ENCODE data around the gene PTGDS. TPM values are rescaled to one million over a fixed set of nuclear protein-coding genes. Genes with fewer than 3 reads are reported as not detected.
A peak's percentile ranks its signal among the peaks of the same experiment; 100 is the strongest.

PTGDS gene
- total RNA-seq, 1 donor from 2014 or later, result not detected

GRCh38 chr9:137023583-137023991, 46.3 kb downstream of the PTGDS start:
- DNase-seq (no peak), ATAC-seq (ENCODE audit: low read depth) (no peak)
- Mint-ChIP-seq H3K27ac (no peak overlapping the region), H3K4me1 (peaks cover 18% of the 10 kb centered on the region), H3K36me3 (ENCODE audit: low read depth) (peaks cover 2% of the 10 kb centered on the region), H3K27me3 (no peaks in the 10 kb centered on the region), H3K4me3 (no peak overlapping the region), H3K9me3 (no peaks in the 10 kb centered on the region)
- POLR2A ChIA-PET, result no interaction called here
- intact Hi-C loops (cut with micrococcal nuclease), result no loop called here
- CTCF ChIA-PET, result no interaction called here
- TF ChIP-seq, protein P1, sequence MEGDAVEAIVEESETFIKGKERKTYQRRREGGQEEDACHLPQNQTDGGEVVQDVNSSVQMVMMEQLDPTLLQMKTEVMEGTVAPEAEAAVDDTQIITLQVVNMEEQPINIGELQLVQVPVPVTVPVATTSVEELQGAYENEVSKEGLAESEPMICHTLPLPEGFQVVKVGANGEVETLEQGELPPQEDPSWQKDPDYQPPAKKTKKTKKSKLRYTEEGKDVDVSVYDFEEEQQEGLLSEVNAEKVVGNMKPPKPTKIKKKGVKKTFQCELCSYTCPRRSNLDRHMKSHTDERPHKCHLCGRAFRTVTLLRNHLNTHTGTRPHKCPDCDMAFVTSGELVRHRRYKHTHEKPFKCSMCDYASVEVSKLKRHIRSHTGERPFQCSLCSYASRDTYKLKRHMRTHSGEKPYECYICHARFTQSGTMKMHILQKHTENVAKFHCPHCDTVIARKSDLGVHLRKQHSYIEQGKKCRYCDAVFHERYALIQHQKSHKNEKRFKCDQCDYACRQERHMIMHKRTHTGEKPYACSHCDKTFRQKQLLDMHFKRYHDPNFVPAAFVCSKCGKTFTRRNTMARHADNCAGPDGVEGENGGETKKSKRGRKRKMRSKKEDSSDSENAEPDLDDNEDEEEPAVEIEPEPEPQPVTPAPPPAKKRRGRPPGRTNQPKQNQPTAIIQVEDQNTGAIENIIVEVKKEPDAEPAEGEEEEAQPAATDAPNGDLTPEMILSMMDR (IDR thresholded peaks at IDR 0.05), result no peak

GRCh38 chr9:137025517-137025966, 48.2 kb downstream of the PTGDS start:
- ChIA-PET CTCF (interaction anchor here (1.1 to 2.1 kb wide), 3 partner anchors 10 to 42 kb away, joined by 3 to 11 read pairs (median 3); no protein-coding TSS in a partner anchor), POLR2A (interaction anchor here (0.5 kb wide), 1 partner anchor 59 kb away, joined by 4 read pairs; no protein-coding TSS in a partner anchor)
- Mint-ChIP-seq H3K27me3 (no peaks in the 10 kb centered on the region), H3K36me3 (ENCODE audit: low read depth) (no peaks in the 10 kb centered on the region), H3K4me3 (no peak overlapping the region), H3K27ac (peak overlapping the region; percentile 35), H3K4me1 (peaks cover 37% of the 10 kb centered on the region), H3K9me3 (no peaks in the 10 kb centered on the region)
- ATAC-seq (ENCODE audit: low read depth) (peak; percentile 22), DNase-seq (peak; percentile 37)
- TF ChIP-seq, protein P1 (IDR thresholded peaks at IDR 0.05), result no peak
- intact Hi-C loops (cut with micrococcal nuclease), result loop anchor here (5.0 kb wide), 1 partner anchor 42 kb away; no protein-coding TSS in a partner anchor

DNA sequence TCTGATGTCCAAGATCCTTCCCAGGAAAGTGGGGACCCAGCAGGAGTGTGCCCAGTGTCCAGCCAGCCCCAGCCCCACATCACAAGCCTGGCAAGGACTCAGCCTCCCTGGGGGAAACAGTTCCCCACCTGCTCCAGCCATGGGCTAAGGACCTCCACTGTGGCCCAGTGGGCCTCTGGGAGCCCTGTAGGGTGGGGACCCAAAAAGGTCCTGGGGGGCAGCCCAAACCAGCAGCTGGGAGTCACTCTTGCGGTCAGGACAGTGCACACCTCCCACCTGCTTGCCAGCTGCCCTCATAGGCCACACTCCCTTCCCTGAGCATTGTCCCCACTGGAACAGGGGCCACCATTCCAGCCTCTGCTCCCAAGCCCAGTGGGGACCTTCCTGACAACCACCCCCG, 49.1 kb downstream of the PTGDS start:
- DNase-seq, result no peak
- Mint-ChIP-seq H3K27ac (no peak overlapping the region), H3K9me3 (no peaks in the 10 kb centered on the region), H3K4me3 (peak overlapping the region; percentile 32), H3K27me3 (no peaks in the 10 kb centered on the region), H3K4me1 (peaks cover 43% of the 10 kb centered on the region), H3K36me3 (ENCODE audit: low read depth) (no peaks in the 10 kb centered on the region)
- POLR2A ChIA-PET, result no interaction called here
- TF ChIP-seq, protein P1 (IDR thresholded peaks at IDR 0.05), result no peak
- CTCF ChIA-PET, result interaction anchor here (1.0 to 2.1 kb wide), 4 partner anchors 9 to 78 kb away, joined by 3 to 11 read pairs (median 3); no protein-coding TSS in a partner anchor
- ATAC-seq (ENCODE audit: low read depth), result no peak
- intact Hi-C loops (cut with micrococcal nuclease), result loop anchor here (5.0 kb wide), 1 partner anchor 41 kb away; no protein-coding TSS in a partner anchor

- no peaks in the 10 kb centered on the region for H3K9me3 Mint-ChIP-seq
- H3K27ac Mint-ChIP-seq, result peak overlapping the region; percentile 41
- no peaks in the 10 kb centered on the region for H3K27me3 Mint-ChIP-seq
- intact Hi-C loops (cut with micrococcal nuclease), result loop anchor here (5.0 kb wide), 1 partner anchor 40 kb away; no protein-coding TSS in a partner anchor
- ChIA-PET POLR2A (interaction anchor here (0.6 to 0.9 kb wide), 2 partner anchors 8 to 569 kb away, joined by 3 to 5 read pairs; no protein-coding TSS in a partner anchor), CTCF (interaction anchor here (0.8 to 2.1 kb wide), 3 partner anchors 8 to 79 kb away, joined by 3 to 11 read pairs (median 4); no protein-coding TSS in a partner anchor)
- no peaks in the 10 kb centered on the region for H3K36me3 Mint-ChIP-seq (ENCODE audit: low read depth)
- DNase-seq (no peak), ATAC-seq (ENCODE audit: low read depth) (no peak)
- H3K4me1 Mint-ChIP-seq, result peaks cover 46% of the 10 kb centered on the region
- TF ChIP-seq, protein P1 (IDR thresholded peaks at IDR 0.05), result no peak
- peak overlapping the region; percentile 75 for H3K4me3 Mint-ChIP-seq
Observed at GRCh38 chr9:137026828-137027227, 49.5 kb downstream of the PTGDS start.
